ENCODE results near the gene AASDHPPT.

DNA sequence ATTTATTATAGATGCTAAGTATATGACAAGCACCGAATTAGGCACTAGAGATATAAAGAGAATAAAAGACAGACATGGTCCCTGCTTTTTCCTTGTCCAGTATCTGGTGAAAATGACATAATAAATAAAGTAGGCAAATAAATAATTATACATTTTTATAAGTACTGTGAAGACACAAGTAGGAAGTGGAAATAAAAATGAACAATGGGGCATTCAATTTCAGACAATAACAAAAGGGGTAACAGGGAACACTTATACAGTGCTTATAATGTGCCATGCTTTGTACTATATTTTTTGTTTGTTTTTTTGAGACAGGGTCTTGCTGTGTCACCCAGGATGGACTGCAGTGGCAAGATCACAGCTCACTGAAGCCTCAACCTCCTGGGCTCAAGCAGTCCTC, 4.7 kb upstream of the AASDHPPT start:
- TF ChIP-seq, protein P1, sequence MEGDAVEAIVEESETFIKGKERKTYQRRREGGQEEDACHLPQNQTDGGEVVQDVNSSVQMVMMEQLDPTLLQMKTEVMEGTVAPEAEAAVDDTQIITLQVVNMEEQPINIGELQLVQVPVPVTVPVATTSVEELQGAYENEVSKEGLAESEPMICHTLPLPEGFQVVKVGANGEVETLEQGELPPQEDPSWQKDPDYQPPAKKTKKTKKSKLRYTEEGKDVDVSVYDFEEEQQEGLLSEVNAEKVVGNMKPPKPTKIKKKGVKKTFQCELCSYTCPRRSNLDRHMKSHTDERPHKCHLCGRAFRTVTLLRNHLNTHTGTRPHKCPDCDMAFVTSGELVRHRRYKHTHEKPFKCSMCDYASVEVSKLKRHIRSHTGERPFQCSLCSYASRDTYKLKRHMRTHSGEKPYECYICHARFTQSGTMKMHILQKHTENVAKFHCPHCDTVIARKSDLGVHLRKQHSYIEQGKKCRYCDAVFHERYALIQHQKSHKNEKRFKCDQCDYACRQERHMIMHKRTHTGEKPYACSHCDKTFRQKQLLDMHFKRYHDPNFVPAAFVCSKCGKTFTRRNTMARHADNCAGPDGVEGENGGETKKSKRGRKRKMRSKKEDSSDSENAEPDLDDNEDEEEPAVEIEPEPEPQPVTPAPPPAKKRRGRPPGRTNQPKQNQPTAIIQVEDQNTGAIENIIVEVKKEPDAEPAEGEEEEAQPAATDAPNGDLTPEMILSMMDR (IDR thresholded peaks at IDR 0.05), result no peak
- no peak for TF ChIP-seq POLR2A (IDR thresholded peaks at IDR 0.05)

Data from adrenal gland (tissue), 5 donors.